ENCODE measurements around the gene SLC49A3.
"Not testable (repeated sequence)": the region's sequence is repeated elsewhere in the genome, so short reads cannot be mapped to it uniquely, and the experiment has no call there.

The SLC49A3 gene

GRCh38 chr4:688854-689681 is at the start of gene SLC49A3:
Gene SLC49A3, minus strand, starts transcription at chr4:689151. Its CDS starts 24 bp downstream, at chr4:689127.
- no peak for DNase-seq (ENCODE audit: low read depth)
- peak within 1 kb of the TSS; percentile 32 for H3K4me3 ChIP-seq (replicated peaks; ENCODE audit: low read depth, low read length)
- TF ChIP-seq, protein P1, sequence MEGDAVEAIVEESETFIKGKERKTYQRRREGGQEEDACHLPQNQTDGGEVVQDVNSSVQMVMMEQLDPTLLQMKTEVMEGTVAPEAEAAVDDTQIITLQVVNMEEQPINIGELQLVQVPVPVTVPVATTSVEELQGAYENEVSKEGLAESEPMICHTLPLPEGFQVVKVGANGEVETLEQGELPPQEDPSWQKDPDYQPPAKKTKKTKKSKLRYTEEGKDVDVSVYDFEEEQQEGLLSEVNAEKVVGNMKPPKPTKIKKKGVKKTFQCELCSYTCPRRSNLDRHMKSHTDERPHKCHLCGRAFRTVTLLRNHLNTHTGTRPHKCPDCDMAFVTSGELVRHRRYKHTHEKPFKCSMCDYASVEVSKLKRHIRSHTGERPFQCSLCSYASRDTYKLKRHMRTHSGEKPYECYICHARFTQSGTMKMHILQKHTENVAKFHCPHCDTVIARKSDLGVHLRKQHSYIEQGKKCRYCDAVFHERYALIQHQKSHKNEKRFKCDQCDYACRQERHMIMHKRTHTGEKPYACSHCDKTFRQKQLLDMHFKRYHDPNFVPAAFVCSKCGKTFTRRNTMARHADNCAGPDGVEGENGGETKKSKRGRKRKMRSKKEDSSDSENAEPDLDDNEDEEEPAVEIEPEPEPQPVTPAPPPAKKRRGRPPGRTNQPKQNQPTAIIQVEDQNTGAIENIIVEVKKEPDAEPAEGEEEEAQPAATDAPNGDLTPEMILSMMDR (IDR thresholded peaks at IDR 0.05; ENCODE audit: low read length, missing control alignments), result no peak

DNA sequence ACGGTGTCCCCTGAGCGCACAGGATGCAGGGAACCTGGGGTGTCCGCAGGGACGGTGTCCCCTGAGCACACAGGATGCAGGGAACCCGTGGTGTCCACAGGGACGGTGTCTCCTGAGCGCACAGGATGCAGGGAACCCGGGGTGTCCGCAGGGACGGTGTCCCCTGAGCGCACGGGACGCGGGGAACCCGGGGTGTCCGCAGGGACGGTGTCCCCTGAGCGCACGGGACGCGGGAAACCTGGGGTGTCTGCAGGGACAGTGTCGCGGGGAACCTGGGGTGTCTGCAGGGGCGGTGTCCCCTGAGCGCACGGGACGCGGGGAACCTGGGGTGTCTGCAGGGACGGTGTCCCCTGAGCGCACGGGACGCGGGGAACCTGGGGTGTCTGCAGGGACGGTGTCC is 47.6 kb upstream of the SLC49A3 start:
- not testable (repeated sequence) for DNase-seq (ENCODE audit: low read depth); H3K4me3 ChIP-seq (replicated peaks; ENCODE audit: low read depth, low read length)

DNA sequence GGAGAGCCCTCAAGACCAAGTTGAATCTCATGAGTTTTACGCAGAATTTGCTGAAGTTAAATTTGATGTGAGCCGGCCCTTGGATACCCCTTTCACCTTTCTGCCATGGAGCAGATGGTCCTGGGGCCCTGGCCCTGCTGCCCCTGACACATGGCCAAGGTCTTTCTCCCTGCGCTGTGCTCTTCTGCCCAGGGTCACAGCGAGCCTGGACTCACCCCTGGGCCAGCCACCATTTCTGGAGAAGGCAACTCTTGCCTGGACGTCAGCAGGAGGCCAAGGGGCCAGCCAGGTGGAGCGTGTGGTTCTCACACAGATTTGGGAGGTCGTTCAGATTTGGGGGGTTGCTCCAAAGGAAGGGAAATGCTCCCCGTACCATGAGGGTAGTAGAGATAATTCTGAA is 46.6 kb upstream of the SLC49A3 start:
- no peak for DNase-seq (ENCODE audit: low read depth)
- no peak overlapping the region for H3K4me3 ChIP-seq (replicated peaks; ENCODE audit: low read depth, low read length)
- TF ChIP-seq, protein P1 (IDR thresholded peaks at IDR 0.05; ENCODE audit: low read length, missing control alignments), result no peak

DNA sequence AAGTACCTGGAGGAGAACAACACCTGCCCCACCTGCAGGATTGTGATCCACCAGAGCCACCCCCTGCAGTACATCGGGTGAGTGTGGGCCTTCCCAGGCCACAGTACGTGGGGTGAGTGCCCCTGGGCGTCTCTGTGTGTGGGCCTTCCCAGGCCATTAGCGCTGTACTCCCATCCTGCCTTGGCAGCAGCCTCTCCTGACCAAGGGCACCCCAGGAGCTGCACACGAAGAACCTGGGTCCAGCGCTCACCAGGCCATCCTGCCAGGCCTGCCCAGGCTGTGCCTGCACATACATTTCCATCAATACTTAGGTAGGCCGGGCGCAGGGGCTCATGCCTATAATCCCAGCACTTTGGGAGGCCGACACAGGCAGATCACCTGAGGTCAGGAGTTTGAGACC is 46.0 kb upstream of the SLC49A3 start:
- H3K4me3 ChIP-seq (replicated peaks; ENCODE audit: low read depth, low read length), result no peak overlapping the region
- no peak for DNase-seq (ENCODE audit: low read depth)
- TF ChIP-seq, protein P1 (IDR thresholded peaks at IDR 0.05; ENCODE audit: low read length, missing control alignments), result no peak

- TF ChIP-seq, protein P1 (IDR thresholded peaks at IDR 0.05; ENCODE audit: low read length, missing control alignments), result no peak
- no peak overlapping the region for H3K4me3 ChIP-seq (replicated peaks; ENCODE audit: low read depth, low read length)
- no peak for DNase-seq (ENCODE audit: low read depth)
These were observed 45.1 kb upstream of the SLC49A3 start for GRCh38 chr4:734075-734474.

- H3K4me3 ChIP-seq (replicated peaks; ENCODE audit: low read depth, low read length), result no peak overlapping the region
- DNase-seq (ENCODE audit: low read depth), result no peak
- TF ChIP-seq, protein P1 (IDR thresholded peaks at IDR 0.05; ENCODE audit: low read length, missing control alignments), result no peak
These were observed 44.7 kb upstream of the SLC49A3 start for GRCh38 chr4:733631-733980.

- TF ChIP-seq, protein P1 (IDR thresholded peaks at IDR 0.05; ENCODE audit: low read length, missing control alignments), result no peak
- no peak for DNase-seq (ENCODE audit: low read depth)
- no peak overlapping the region for H3K4me3 ChIP-seq (replicated peaks; ENCODE audit: low read depth, low read length)
These were observed 44.1 kb upstream of the SLC49A3 start for GRCh38 chr4:732911-733630.

Measured in fibroblast of pulmonary artery (primary cell).